KMS-11 (cell line): Measurements from ENCODE around the gene BANF2.
"Not testable (repeated sequence)": the region's sequence is repeated elsewhere in the genome, so short reads cannot be mapped to it uniquely, and the experiment has no call there.

Source experiments
- H2AFZ ChIP-seq: fragments of 200-600 bp; sonication (generic); 2 replicates; pipeline ENCODE4 v1.6.1; 2016; ENCODE audit warnings: antibody characterized with exemption, mixed run types, low read depth
- H3K27ac ChIP-seq: fragments of 200-600 bp; sonication (generic); 2 replicates; pipeline ENCODE4 v1.6.1; 2016; ENCODE audit warnings: mild to moderate bottlenecking, mixed run types
- H3K27me3 ChIP-seq: fragments of 200-600 bp; sonication (generic); 2 replicates; pipeline ENCODE4 v1.6.1; 2017; ENCODE audit warnings: mild to moderate bottlenecking, low read depth, mixed run types, moderate library complexity; ENCODE audit not compliant: insufficient read depth
- H3K36me3 ChIP-seq: fragments of 200-600 bp; sonication (generic); 2 replicates; pipeline ENCODE4 v1.6.1; 2017; ENCODE audit warnings: mild to moderate bottlenecking, mixed run types; ENCODE audit not compliant: insufficient read depth
- H3K4me1 ChIP-seq: fragments of 200-600 bp; sonication (generic); 2 replicates; pipeline ENCODE4 v1.6.1; 2016; ENCODE audit warnings: mild to moderate bottlenecking, low read depth, mixed run types; ENCODE audit not compliant: poor library complexity, severe bottlenecking
- H3K4me2 ChIP-seq: fragments of 200-600 bp; sonication (generic); 2 replicates; pipeline ENCODE4 v1.7.0; 2016; ENCODE audit warnings: mild to moderate bottlenecking, mixed run types
- H3K4me3 ChIP-seq: fragments of 200-600 bp; sonication (generic); IDR thresholded peaks from 2 replicates; pipeline ENCODE4 v1.6.1; 2017; ENCODE audit warnings: low read depth, low read length, mixed read lengths; ENCODE audit not compliant: insufficient read depth
- H3K79me2 ChIP-seq: fragments of 200-600 bp; sonication (generic); 2 replicates; pipeline ENCODE4 v1.6.1; 2016; ENCODE audit warnings: low read depth, mixed run types; ENCODE audit not compliant: insufficient read depth
- H3K9ac ChIP-seq: fragments of 200-600 bp; sonication (generic); 2 replicates; pipeline ENCODE4 v1.6.1; 2016; ENCODE audit warnings: mild to moderate bottlenecking, mixed run types
- H4K20me1 ChIP-seq: fragments of 200-600 bp; sonication (generic); 2 replicates; pipeline ENCODE4 v1.6.1; 2016; ENCODE audit warnings: mild to moderate bottlenecking, mixed run types; ENCODE audit not compliant: insufficient read depth
- CTCF ChIP-seq: fragments of 200-600 bp; sonication (generic); conservative IDR thresholded peaks from 2 replicates; pipeline ENCODE4 v1.6.1; 2017; ENCODE audit warnings: low read depth, mild to moderate bottlenecking, antibody characterized with exemption, low read length, moderate library complexity, mixed read lengths

Gene BANF2

GRCh38 chr20:17765584-17765983, 65.8 kb downstream of the BANF2 start:
- Histone ChIP-seq H3K4me3 (no peak overlapping the region), H3K9ac (no peak overlapping the region), H3K4me1 (peaks cover 28% of the 10 kb centered on the region), H3K79me2 (no peaks in the 10 kb centered on the region), H3K36me3 (no peaks in the 10 kb centered on the region), H3K4me2 (no peak overlapping the region), H4K20me1 (no peaks in the 10 kb centered on the region), H3K27ac (no peak overlapping the region), H3K27me3 (no peaks in the 10 kb centered on the region), H2AFZ (no peak overlapping the region)
- TF ChIP-seq CTCF: no peak

- Histone ChIP-seq H3K4me1 (peaks cover 28% of the 10 kb centered on the region), H4K20me1 (no peaks in the 10 kb centered on the region), H3K27ac (no peak overlapping the region), H2AFZ (no peak overlapping the region), H3K4me2 (no peak overlapping the region), H3K79me2 (no peaks in the 10 kb centered on the region), H3K36me3 (no peaks in the 10 kb centered on the region), H3K27me3 (no peaks in the 10 kb centered on the region), H3K9ac (no peak overlapping the region), H3K4me3 (no peak overlapping the region)
- TF ChIP-seq CTCF: no peak
These were observed 66.5 kb downstream of the BANF2 start for GRCh38 chr20:17766226-17766625.

GRCh38 chr20:17767624-17768023, 67.9 kb downstream of the BANF2 start:
- no peak for TF ChIP-seq CTCF
- H4K20me1 ChIP-seq: no peaks in the 10 kb centered on the region
- peaks cover 14% of the 10 kb centered on the region for H3K4me1 ChIP-seq
- no peak overlapping the region for H3K4me3 ChIP-seq
- H3K79me2 ChIP-seq: no peaks in the 10 kb centered on the region
- H3K4me2 ChIP-seq: no peak overlapping the region
- H3K27me3 ChIP-seq: no peaks in the 10 kb centered on the region
- H3K27ac ChIP-seq: no peak overlapping the region
- no peaks in the 10 kb centered on the region for H3K36me3 ChIP-seq
- H2AFZ ChIP-seq: no peak overlapping the region
- H3K9ac ChIP-seq: no peak overlapping the region

- H3K27me3 ChIP-seq: no peaks in the 10 kb centered on the region
- no peak overlapping the region for H3K9ac ChIP-seq
- TF ChIP-seq CTCF: no peak
- no peak overlapping the region for H2AFZ ChIP-seq
- no peaks in the 10 kb centered on the region for H3K36me3 ChIP-seq
- H3K79me2 ChIP-seq: no peaks in the 10 kb centered on the region
- peaks cover 7% of the 10 kb centered on the region for H3K4me1 ChIP-seq
- H4K20me1 ChIP-seq: no peaks in the 10 kb centered on the region
- no peak overlapping the region for H3K27ac ChIP-seq
- H3K4me3 ChIP-seq: no peak overlapping the region
- no peak overlapping the region for H3K4me2 ChIP-seq
These were observed 68.5 kb downstream of the BANF2 start for GRCh38 chr20:17768271-17768670.

GRCh38 chr20:17769716-17770115, 70.0 kb downstream of the BANF2 start:
- H3K36me3 ChIP-seq, H3K27ac ChIP-seq, H3K4me2 ChIP-seq, H2AFZ ChIP-seq, H3K79me2 ChIP-seq, H3K4me3 ChIP-seq, H3K9ac ChIP-seq, H3K27me3 ChIP-seq, H4K20me1 ChIP-seq, H3K4me1 ChIP-seq: not testable (repeated sequence)
